Omental fat pad (tissue), 4 donors: ENCODE measurements around the gene DEFB129. TPM values are rescaled to one million over a fixed set of nuclear protein-coding genes. Genes with fewer than 3 reads are reported as not detected.
A peak's percentile ranks its signal among the peaks of the same experiment; 100 is the strongest.

Experiments
- ATAC-seq: fragments of 150-250 bp; one replicate; pipeline ENCODE4 v1.9.1; 2016; ENCODE audit warnings: mild to moderate bottlenecking, moderate library complexity; ENCODE audit not compliant: low FRiP score
- DNase-seq: peaks from one replicate; pipeline ENCODE4 v3.0.0-alpha.2; 2019; ENCODE audit warnings: low spot score
- total RNA-seq, 4 donors: library from RNA; depleted of rRNA; stranded (reverse); fragments of >200 nt; gene quantifications; one replicate each; pipeline ENCODE4 v1.1.0, GENCODE V29; 2016
- TF ChIP-seq, protein P1 (sequence below), 3 donors: fragments of 450-650 bp; IDR thresholded peaks; one replicate each; pipeline ENCODE4 v1.5.1; 2016 to 2017; ENCODE audit warnings: antibody characterized with exemption in 3 of 3, mild to moderate bottlenecking in 3 of 3, moderate library complexity in 2 of 3

The DEFB129 gene
- total RNA-seq, 4 donors from 2014 or later: not detected

DNA sequence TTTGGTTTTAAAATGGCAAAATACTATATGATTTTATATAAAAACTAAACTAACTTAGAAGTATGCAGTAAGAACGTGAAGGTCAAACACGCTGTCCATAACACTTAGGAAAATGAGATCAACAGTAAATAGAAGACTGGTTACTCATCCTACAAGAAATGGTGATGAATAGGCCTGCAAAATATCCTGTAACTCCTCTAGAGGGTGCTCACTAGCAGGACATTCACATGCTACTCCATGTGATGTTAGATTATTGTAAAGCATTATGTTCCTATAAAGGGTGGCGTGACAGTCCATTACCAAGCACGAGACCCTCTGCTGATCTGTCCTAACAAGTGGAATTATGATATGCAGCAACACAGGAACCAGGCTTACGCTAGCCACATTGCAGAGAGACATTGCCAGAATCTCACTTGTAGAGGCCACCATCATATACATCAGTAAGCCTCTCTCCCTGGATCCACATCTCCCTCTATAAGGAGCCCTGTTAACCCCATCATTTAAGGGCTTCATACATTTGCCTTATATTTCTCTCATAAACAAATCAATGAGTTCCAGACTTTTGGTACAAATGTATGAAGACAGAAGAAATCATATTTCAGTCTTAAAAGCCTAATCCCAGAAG, 18.0 kb upstream of the DEFB129 start:
- ATAC-seq (peak; percentile 62), DNase-seq (no peak)
- TF ChIP-seq, protein P1, sequence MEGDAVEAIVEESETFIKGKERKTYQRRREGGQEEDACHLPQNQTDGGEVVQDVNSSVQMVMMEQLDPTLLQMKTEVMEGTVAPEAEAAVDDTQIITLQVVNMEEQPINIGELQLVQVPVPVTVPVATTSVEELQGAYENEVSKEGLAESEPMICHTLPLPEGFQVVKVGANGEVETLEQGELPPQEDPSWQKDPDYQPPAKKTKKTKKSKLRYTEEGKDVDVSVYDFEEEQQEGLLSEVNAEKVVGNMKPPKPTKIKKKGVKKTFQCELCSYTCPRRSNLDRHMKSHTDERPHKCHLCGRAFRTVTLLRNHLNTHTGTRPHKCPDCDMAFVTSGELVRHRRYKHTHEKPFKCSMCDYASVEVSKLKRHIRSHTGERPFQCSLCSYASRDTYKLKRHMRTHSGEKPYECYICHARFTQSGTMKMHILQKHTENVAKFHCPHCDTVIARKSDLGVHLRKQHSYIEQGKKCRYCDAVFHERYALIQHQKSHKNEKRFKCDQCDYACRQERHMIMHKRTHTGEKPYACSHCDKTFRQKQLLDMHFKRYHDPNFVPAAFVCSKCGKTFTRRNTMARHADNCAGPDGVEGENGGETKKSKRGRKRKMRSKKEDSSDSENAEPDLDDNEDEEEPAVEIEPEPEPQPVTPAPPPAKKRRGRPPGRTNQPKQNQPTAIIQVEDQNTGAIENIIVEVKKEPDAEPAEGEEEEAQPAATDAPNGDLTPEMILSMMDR (IDR thresholded peaks at IDR 0.05): no peak

GRCh38 chr20:210809-211502, 16.1 kb upstream of the DEFB129 start:
- ATAC-seq: no peak
- DNase-seq: no peak
- TF ChIP-seq, protein P1 (IDR thresholded peaks at IDR 0.05): no peak

DNA sequence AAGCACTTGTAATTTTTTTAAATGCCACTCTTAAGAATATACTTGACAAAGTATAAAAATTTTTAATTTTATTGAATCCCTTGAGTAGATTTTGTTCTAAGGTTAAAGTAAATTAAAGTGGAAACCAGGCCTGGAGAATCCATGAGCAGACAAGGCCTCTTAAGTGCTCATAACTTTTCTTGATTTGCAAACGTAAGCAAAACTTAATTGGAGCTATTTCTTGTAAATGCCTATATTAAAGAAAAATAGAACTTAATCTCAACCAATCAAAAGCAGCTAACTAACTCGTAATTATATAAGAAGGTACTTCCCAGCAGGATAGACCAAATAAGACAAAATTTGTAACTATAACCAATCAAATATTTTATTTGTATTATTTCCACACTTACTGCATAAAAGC, 12.7 kb upstream of the DEFB129 start:
- ATAC-seq: no peak
- no peak for DNase-seq
- TF ChIP-seq, protein P1 (IDR thresholded peaks at IDR 0.05): no peak

- TF ChIP-seq, protein P1 (IDR thresholded peaks at IDR 0.05): no peak
- ATAC-seq (no peak), DNase-seq (no peak)
Observed at GRCh38 chr20:215796-216195, 11.3 kb upstream of the DEFB129 start.

DNA sequence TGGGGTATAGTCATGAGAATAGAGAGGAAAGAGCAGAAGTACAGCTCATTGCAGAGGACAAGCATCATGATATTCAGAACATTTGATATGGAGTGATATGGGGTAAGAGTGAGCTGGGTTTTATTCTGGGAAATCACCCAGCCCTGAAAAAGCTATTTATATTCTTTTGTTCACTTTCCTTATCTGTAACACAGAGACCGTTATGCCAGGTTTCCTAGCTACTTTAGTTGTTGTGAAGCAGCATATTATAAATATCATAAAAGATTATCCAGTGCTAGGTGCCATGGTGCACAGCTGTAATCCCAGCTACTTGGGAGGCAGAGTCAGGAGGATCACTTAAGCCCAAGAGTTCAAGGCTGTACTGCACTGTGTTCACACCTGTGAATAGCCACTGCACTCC, 9.8 kb upstream of the DEFB129 start:
- no peak for ATAC-seq
- TF ChIP-seq, protein P1 (IDR thresholded peaks at IDR 0.05): no peak
- no peak for DNase-seq

- TF ChIP-seq, protein P1 (IDR thresholded peaks at IDR 0.05): no peak
- ATAC-seq: no peak
- no peak for DNase-seq
Observed at GRCh38 chr20:219290-220115, 7.6 kb upstream of the DEFB129 start.
